Naive thymus-derived CD4-positive, alpha-beta T cell (primary cell): ENCODE measurements around the gene ARL3. TPM values are rescaled to one million over a fixed set of nuclear protein-coding genes. Genes with fewer than 3 reads are reported as not detected.
A peak's percentile ranks its signal among the peaks of the same experiment; 100 is the strongest.

Experiments
- ATAC-seq: fragments of 150-1000 bp; cut with Tn5 transposase; 2 replicates; pipeline ENCODE4 v1.10.0; 2021; ENCODE audit warnings: mild to moderate bottlenecking, moderate library complexity
- CTCF ChIA-PET: fragments of 350-600 bp; sonication (Branson Sonifier 250); formaldehyde crosslinking; loops from one replicate; lab custom pipeline; 2021; ENCODE audit warnings: antibody characterized with exemption; lab: Charles Lee
- POLR2A ChIA-PET: fragments of 350-600 bp; sonication (Branson Sonifier 250); formaldehyde crosslinking; loops from one replicate; lab custom pipeline; 2021; ENCODE audit warnings: antibody characterized with exemption, inconsistent platforms; lab: Charles Lee
- DNase-seq, 9 donors: peaks; one replicate each; pipeline versions ENCODE4 v3.0.0 to v3.0.0-alpha.2; 2020 to 2022; ENCODE audit warnings: mixed read lengths in 1 of 9
- H3K27ac ChIP-seq: one replicate; pipeline ENCODE4 v1.7.0; 2013; ENCODE audit warnings: mild to moderate bottlenecking, low read depth, low read length, moderate library complexity
- H3K27me3 ChIP-seq, 2 donors: one replicate each; pipeline ENCODE4 v1.7.0; 2013; ENCODE audit warnings: low read length in 2 of 2, mild to moderate bottlenecking in 2 of 2, moderate library complexity in 2 of 2; ENCODE audit not compliant: control insufficient read depth in 2 of 2, insufficient read depth in 2 of 2
- H3K36me3 ChIP-seq, 3 experiments: 1 replicate in 2 of 3; 2 replicates in 1 of 3; pipeline ENCODE4 v1.7.0; 2013; ENCODE audit warnings: low read length in 3 of 3, mild to moderate bottlenecking in 3 of 3, moderate library complexity in 1 of 3; ENCODE audit not compliant: insufficient read depth in 3 of 3, control insufficient read depth in 2 of 3
- H3K4me1 ChIP-seq, 2 donors: one replicate each; pipeline ENCODE4 v1.7.0; 2013; ENCODE audit warnings: low read length in 2 of 2, mild to moderate bottlenecking in 2 of 2, moderate library complexity in 1 of 2; ENCODE audit not compliant: control insufficient read depth in 2 of 2, insufficient read depth in 2 of 2
- H3K4me3 ChIP-seq: 2 replicates; pipeline ENCODE4 v1.7.0; 2013; ENCODE audit warnings: mild to moderate bottlenecking, low read length
- H3K9me3 ChIP-seq, 3 experiments: 1 replicate in 2 of 3; 2 replicates in 1 of 3; pipeline ENCODE4 v1.7.0; 2013; ENCODE audit warnings: low read length in 3 of 3; ENCODE audit not compliant: control insufficient read depth in 2 of 3
- H3K27ac Mint-ChIP-seq, 9 donors: one replicate each; pipeline ENCODE4 v1.8.0; 2020 to 2022; ENCODE audit warnings: mixed read lengths in 9 of 9, mild to moderate bottlenecking in 8 of 9, moderate library complexity in 5 of 9, inconsistent platforms in 2 of 9
- H3K27me3 Mint-ChIP-seq, 5 donors: one replicate each; pipeline ENCODE4 v1.8.0; 2021 to 2022; ENCODE audit warnings: mixed read lengths in 5 of 5, mild to moderate bottlenecking in 1 of 5
- H3K36me3 Mint-ChIP-seq, 5 donors: one replicate each; pipeline ENCODE4 v1.8.0; 2020 to 2022; ENCODE audit warnings: mixed read lengths in 5 of 5, mild to moderate bottlenecking in 3 of 5, inconsistent platforms in 1 of 5
- H3K4me1 Mint-ChIP-seq, 7 donors: one replicate each; pipeline ENCODE4 v1.8.0; 2020 to 2022; ENCODE audit warnings: mixed read lengths in 7 of 7, mild to moderate bottlenecking in 3 of 7, inconsistent platforms in 1 of 7
- H3K4me3 Mint-ChIP-seq, 10 donors: one replicate each; pipeline ENCODE4 v1.8.0; 2020 to 2022; ENCODE audit warnings: mild to moderate bottlenecking in 10 of 10, mixed read lengths in 10 of 10, moderate library complexity in 6 of 10, inconsistent platforms in 2 of 10
- H3K9me3 Mint-ChIP-seq, 11 donors: one replicate each; pipeline ENCODE4 v1.8.0; 2020 to 2022; ENCODE audit warnings: mixed read lengths in 11 of 11, mild to moderate bottlenecking in 4 of 11, inconsistent platforms in 1 of 11, moderate library complexity in 1 of 11
- intact Hi-C, 2 donors: fragments of 100-400 bp; cut with micrococcal nuclease; formaldehyde crosslinking; loops; one replicate each; pipeline ENCODE4 v1.15.1; 2023
- polyA plus RNA-seq, 2 donors: library from polyadenylated mRNA; unstranded; fragments of 300-500 nt; fragmentation: Illumina TruSeq; gene quantifications; one replicate each; pipeline ENCODE4 v1.2.3, GENCODE V29; 2021
- total RNA-seq, 6 experiments: library from RNA in 5 of 6; stranded (reverse) in 5 of 6; gene quantifications; 1 replicate in 5 of 6; 2 replicates in 1 of 6; pipeline ENCODE4 v1.2.3 and lab custom pipeline; 2021 to 2026

ARL3 gene, protein sequence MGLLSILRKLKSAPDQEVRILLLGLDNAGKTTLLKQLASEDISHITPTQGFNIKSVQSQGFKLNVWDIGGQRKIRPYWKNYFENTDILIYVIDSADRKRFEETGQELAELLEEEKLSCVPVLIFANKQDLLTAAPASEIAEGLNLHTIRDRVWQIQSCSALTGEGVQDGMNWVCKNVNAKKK
- total RNA-seq (1 to 10 TPM; 1.3 to 5.1 (median 2.9) TPM), polyA plus RNA-seq (1 to 10 TPM; 2.2 to 3.4 TPM), total RNA-seq (lab: John Stamatoyannopoulos, UW) (3.5 reads per million, percentile 18 among the genes with 10 or more reads in this experiment)

DNA sequence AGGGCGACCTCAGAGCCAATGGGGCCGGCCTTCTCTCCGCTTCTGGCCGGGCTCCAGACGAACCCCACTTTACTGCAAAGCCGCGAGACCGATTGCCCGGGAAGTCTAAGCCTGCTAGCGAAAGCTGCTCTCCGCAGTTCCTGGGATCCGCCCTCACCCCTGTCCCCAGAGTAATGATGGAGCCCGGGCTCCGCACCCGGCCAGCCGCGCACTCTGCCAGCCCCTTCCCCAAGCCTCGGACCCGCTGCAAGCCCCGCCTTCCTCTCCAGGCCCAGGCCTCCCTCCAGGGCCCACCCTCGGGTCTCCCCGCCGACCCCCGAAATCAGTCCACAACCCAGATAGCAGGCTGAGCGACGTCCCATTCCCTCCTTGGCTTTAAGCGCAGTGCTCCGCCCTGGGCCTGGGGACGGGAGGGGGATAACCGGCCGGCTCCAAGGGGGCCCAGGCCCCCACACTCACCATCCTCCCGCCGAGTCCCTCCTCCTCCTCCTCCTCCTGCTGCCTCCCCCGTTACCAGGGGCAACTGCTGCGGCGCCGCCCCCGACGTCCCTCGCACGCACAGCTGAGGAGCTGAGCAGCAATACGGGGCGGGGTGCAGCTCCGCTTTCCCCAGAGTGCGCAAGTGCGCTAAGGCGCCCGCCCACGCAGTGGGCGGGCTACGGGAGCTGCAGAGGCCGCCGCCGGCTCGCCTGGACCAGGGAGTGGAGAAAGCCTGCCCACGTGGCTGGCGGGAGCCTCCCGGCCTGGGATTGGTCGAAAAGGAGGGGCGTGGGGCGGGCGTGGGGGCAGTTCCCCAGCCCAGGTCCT, at the start of gene ARL3:
Gene ARL3 (minus strand): TSS at position 584 of the 807 bp plus-strand sequence. CDS start 122 bp downstream, at position 462.
- Histone ChIP-seq H3K27ac (peak within 1 kb of the TSS; percentile 92), H3K4me1 (peaks cover 4 to 18% of the 10 kb centered on the region in 2 donors), H3K9me3 (no peaks in the 10 kb centered on the region), H3K36me3 (peaks cover 0 to 5% (median 0%) of the 10 kb centered on the region in 3 experiments), H3K27me3 (no peaks in the 10 kb centered on the region), H3K4me3 (peak within 1 kb of the TSS; percentile 98)
- intact Hi-C loops, result loop anchor here (1.0 to 10.0 kb wide), 16 partner anchors 29 to 653 kb away; partner anchors contain the start of genes ACTR1A (in 2 of the 2), BORCS7 (in 2 of the 2), CNNM2 (in 2 of the 2) and WBP1L (in 2 of the 2)
- peaks cover 0 to 6% (median 4%) of the 10 kb centered on the region in 5 donors for H3K36me3 Mint-ChIP-seq
- no peaks in the 10 kb centered on the region for H3K27me3 Mint-ChIP-seq
- ATAC-seq, result peak; percentile 96
- ChIA-PET CTCF (interaction anchor here (1.0 to 2.7 kb wide), 7 partner anchors 29 to 227 kb away, joined by 3 to 16 read pairs (median 3); partner anchors contain the start of gene TRIM8), POLR2A (interaction anchor here (0.7 to 5.8 kb wide), 17 partner anchors 12 to 204 kb away, joined by 3 to 83 read pairs (median 4); partner anchors contain the start of genes CNNM2, TRIM8 and WBP1L)
- peaks cover 26 to 52% (median 43%) of the 10 kb centered on the region in 7 donors for H3K4me1 Mint-ChIP-seq
- DNase-seq, result peak; percentile 75 to 95 (median 89)
- H3K4me3 Mint-ChIP-seq, result peak within 1 kb of the TSS; percentile 86 to 98 (median 94)
- H3K27ac Mint-ChIP-seq, result peak within 1 kb of the TSS; percentile 66 to 95 (median 90)
- H3K9me3 Mint-ChIP-seq, result no peaks in the 10 kb centered on the region

- DNase-seq (no peak), ATAC-seq (no peak)
- Mint-ChIP-seq H3K9me3 (peaks cover 0 to 1% (median 0%) of the 10 kb centered on the region in 11 donors), H3K27ac (peak overlapping the region in 1 of 9 donors; percentile 19), H3K36me3 (peaks cover 9 to 48% (median 26%) of the 10 kb centered on the region in 5 donors), H3K27me3 (no peaks in the 10 kb centered on the region), H3K4me1 (peaks cover 30 to 65% (median 43%) of the 10 kb centered on the region in 7 donors), H3K4me3 (no peak overlapping the region)
- H3K4me1 ChIP-seq, result no peaks in the 10 kb centered on the region
- no peak overlapping the region for H3K4me3 ChIP-seq
- intact Hi-C loops, result no loop called here
- peaks cover 0 to 10% (median 5%) of the 10 kb centered on the region in 3 experiments for H3K36me3 ChIP-seq
- no peaks in the 10 kb centered on the region for H3K9me3 ChIP-seq
- POLR2A ChIA-PET, result no interaction called here
- no peaks in the 10 kb centered on the region for H3K27me3 ChIP-seq
- no peak overlapping the region for H3K27ac ChIP-seq
- CTCF ChIA-PET, result no interaction called here
These were observed 48.9 kb upstream of the ARL3 start for GRCh38 chr10:102763037-102763607.

GRCh38 chr10:102762401-102763015, 48.3 kb upstream of the ARL3 start:
- Mint-ChIP-seq H3K27ac (peak overlapping the region in 2 of 9 donors; percentile 19 to 25), H3K9me3 (peaks cover 0 to 1% (median 0%) of the 10 kb centered on the region in 11 donors), H3K36me3 (peaks cover 9 to 49% (median 25%) of the 10 kb centered on the region in 5 donors), H3K4me1 (peaks cover 25 to 63% (median 45%) of the 10 kb centered on the region in 7 donors), H3K27me3 (no peaks in the 10 kb centered on the region), H3K4me3 (no peak overlapping the region)
- H3K9me3 ChIP-seq, result no peaks in the 10 kb centered on the region
- H3K27me3 ChIP-seq, result no peaks in the 10 kb centered on the region
- no peak for ATAC-seq
- no peak for DNase-seq
- peaks cover 0 to 10% (median 5%) of the 10 kb centered on the region in 3 experiments for H3K36me3 ChIP-seq
- no peaks in the 10 kb centered on the region for H3K4me1 ChIP-seq
- intact Hi-C loops, result no loop called here
- H3K4me3 ChIP-seq, result no peak overlapping the region
- ChIA-PET POLR2A (no interaction called here), CTCF (interaction anchor here (1.0 kb wide), 1 partner anchor 10 kb away, joined by 3 read pairs; no protein-coding TSS in a partner anchor)
- no peak overlapping the region for H3K27ac ChIP-seq

GRCh38 chr10:102761981-102762380, 47.8 kb upstream of the ARL3 start:
- peaks cover 0 to 1% (median 0%) of the 10 kb centered on the region in 11 donors for H3K9me3 Mint-ChIP-seq
- no peak for DNase-seq
- Histone ChIP-seq H3K27me3 (no peaks in the 10 kb centered on the region), H3K9me3 (no peaks in the 10 kb centered on the region), H3K4me3 (no peak overlapping the region), H3K27ac (no peak overlapping the region), H3K36me3 (peaks cover 0 to 10% (median 5%) of the 10 kb centered on the region in 3 experiments), H3K4me1 (peaks cover 0 to 3% of the 10 kb centered on the region in 2 donors)
- no peaks in the 10 kb centered on the region for H3K27me3 Mint-ChIP-seq
- H3K4me3 Mint-ChIP-seq, result no peak overlapping the region
- H3K27ac Mint-ChIP-seq, result peak overlapping the region in 1 of 9 donors; percentile 25
- intact Hi-C loops, result no loop called here
- peaks cover 23 to 65% (median 44%) of the 10 kb centered on the region in 7 donors for H3K4me1 Mint-ChIP-seq
- no peak for ATAC-seq
- H3K36me3 Mint-ChIP-seq, result peaks cover 9 to 49% (median 26%) of the 10 kb centered on the region in 5 donors
- CTCF ChIA-PET, result interaction anchor here (0.7 to 1.0 kb wide), 2 partner anchors 10 to 103 kb away, joined by 3 read pairs; no protein-coding TSS in a partner anchor
- POLR2A ChIA-PET, result no interaction called here

DNA sequence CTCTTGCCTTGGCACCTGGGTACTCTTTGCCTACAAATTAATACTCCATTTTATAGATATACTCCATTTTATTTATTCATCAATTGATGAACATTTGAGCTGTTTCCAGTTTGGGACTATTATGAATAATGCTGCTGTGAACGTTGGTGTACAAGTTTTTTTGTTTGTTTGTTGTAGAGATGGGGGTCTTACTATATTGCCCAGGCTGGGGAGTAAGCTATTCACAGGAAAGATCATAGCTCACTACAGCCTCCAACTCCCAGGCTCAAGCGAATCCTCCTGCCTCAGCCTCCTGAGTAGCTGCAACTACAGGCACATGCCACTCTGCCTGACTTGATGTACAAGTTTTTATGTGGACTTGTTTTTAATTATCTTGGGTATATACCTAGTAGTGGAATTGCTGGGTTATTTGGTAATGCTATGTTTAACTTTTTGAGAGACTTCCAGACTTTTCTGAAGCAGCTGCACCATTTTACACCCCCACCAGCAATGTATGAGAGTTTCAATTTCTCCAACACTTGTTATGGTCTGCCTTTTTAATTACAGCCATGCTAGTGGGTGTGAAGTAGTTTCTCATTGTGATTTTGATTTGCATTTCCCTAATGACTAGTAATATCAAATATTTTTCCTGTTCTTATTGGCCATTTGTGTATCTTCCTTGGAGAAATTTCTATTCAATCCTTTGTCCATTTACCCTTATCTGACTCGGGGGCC, 45.5 kb upstream of the ARL3 start:
- Mint-ChIP-seq H3K4me3 (no peak overlapping the region), H3K9me3 (peaks cover 0 to 1% (median 0%) of the 10 kb centered on the region in 11 donors), H3K27ac (no peak overlapping the region), H3K36me3 (peaks cover 5 to 42% (median 19%) of the 10 kb centered on the region in 5 donors), H3K27me3 (no peaks in the 10 kb centered on the region), H3K4me1 (peaks cover 21 to 55% (median 39%) of the 10 kb centered on the region in 7 donors)
- H3K4me1 ChIP-seq, result peaks cover 0 to 3% of the 10 kb centered on the region in 2 donors
- ChIA-PET CTCF (no interaction called here), POLR2A (interaction anchor here (1.1 kb wide), 1 partner anchor 16 kb away, joined by 3 read pairs; the partner anchor contains the start of gene WBP1L)
- peaks cover 0 to 6% (median 5%) of the 10 kb centered on the region in 3 experiments for H3K36me3 ChIP-seq
- no peaks in the 10 kb centered on the region for H3K27me3 ChIP-seq
- no peak overlapping the region for H3K4me3 ChIP-seq
- DNase-seq (no peak), ATAC-seq (no peak)
- no peak overlapping the region for H3K27ac ChIP-seq
- no peaks in the 10 kb centered on the region for H3K9me3 ChIP-seq
- intact Hi-C loops, result no loop called here
